ENCODE measurements around the gene CTH. TPM values are rescaled to one million over a fixed set of nuclear protein-coding genes. Genes with fewer than 3 reads are reported as not detected.

The CTH gene
- total and polyA plus RNA-seq, 2 donors from 2014 or later: 6.5 to 7.5 TPM

- Histone ChIP-seq H3K9me3 (ENCODE audit: control insufficient read depth in 2 of 3, insufficient read depth in 1 of 3, low read length in 3 of 3) (no peaks in the 10 kb centered on the region), H3K4me3 (ENCODE audit: low read length in 3 of 3) (no peak overlapping the region), H3K27me3 (ENCODE audit: control insufficient read depth, insufficient read depth, low read length) (no peaks in the 10 kb centered on the region), H3K36me3 (ENCODE audit: control insufficient read depth in 2 of 3, insufficient read depth in 3 of 3, low read length in 3 of 3) (no peaks in the 10 kb centered on the region), H3K27ac (ENCODE audit: low read depth in 2 of 2, low read length in 2 of 2) (no peak overlapping the region), H3K4me1 (ENCODE audit: control insufficient read depth in 2 of 3, insufficient read depth in 2 of 3, low read depth in 1 of 3, low read length in 3 of 3) (peaks cover 0 to 7% (median 0%) of the 10 kb centered on the region in 3 donors), H3K9ac (ENCODE audit: low read length in 3 of 3) (no peak overlapping the region)
- no peak for TF ChIP-seq CTCF (IDR thresholded peaks at IDR 0.05; ENCODE audit: borderline replicate concordance, extremely low read depth, insufficient read depth)
- intact Hi-C loops (cut with DNase I): no loop called here
- FAIRE-seq: no peak
- no peak for DNase-seq
Measured at GRCh38 chr1:70386121-70386520, 24.9 kb upstream of the CTH start.

GRCh38 chr1:70387507-70387906, 23.6 kb upstream of the CTH start:
- Histone ChIP-seq H3K4me3 (ENCODE audit: low read length in 3 of 3) (no peak overlapping the region), H3K36me3 (ENCODE audit: control insufficient read depth in 2 of 3, insufficient read depth in 3 of 3, low read length in 3 of 3) (no peaks in the 10 kb centered on the region), H3K4me1 (ENCODE audit: control insufficient read depth in 2 of 3, insufficient read depth in 2 of 3, low read depth in 1 of 3, low read length in 3 of 3) (peaks cover 0 to 7% (median 0%) of the 10 kb centered on the region in 3 donors), H3K9me3 (ENCODE audit: control insufficient read depth in 2 of 3, insufficient read depth in 1 of 3, low read length in 3 of 3) (no peaks in the 10 kb centered on the region), H3K27ac (ENCODE audit: low read depth in 2 of 2, low read length in 2 of 2) (no peak overlapping the region), H3K9ac (ENCODE audit: low read length in 3 of 3) (no peak overlapping the region), H3K27me3 (ENCODE audit: control insufficient read depth, insufficient read depth, low read length) (no peaks in the 10 kb centered on the region)
- intact Hi-C loops (cut with DNase I): no loop called here
- DNase-seq (no peak), FAIRE-seq (no peak)
- TF ChIP-seq CTCF (IDR thresholded peaks at IDR 0.05; ENCODE audit: borderline replicate concordance, extremely low read depth, insufficient read depth): no peak

GRCh38 chr1:70392626-70393025, 18.4 kb upstream of the CTH start:
- Histone ChIP-seq H3K4me1 (ENCODE audit: control insufficient read depth in 2 of 3, insufficient read depth in 2 of 3, low read depth in 1 of 3, low read length in 3 of 3) (no peaks in the 10 kb centered on the region), H3K4me3 (ENCODE audit: low read length in 3 of 3) (no peak overlapping the region), H3K9ac (ENCODE audit: low read length in 3 of 3) (no peak overlapping the region), H3K9me3 (ENCODE audit: control insufficient read depth in 2 of 3, insufficient read depth in 1 of 3, low read length in 3 of 3) (no peaks in the 10 kb centered on the region), H3K36me3 (ENCODE audit: control insufficient read depth in 2 of 3, insufficient read depth in 3 of 3, low read length in 3 of 3) (no peaks in the 10 kb centered on the region), H3K27ac (ENCODE audit: low read depth in 2 of 2, low read length in 2 of 2) (no peak overlapping the region), H3K27me3 (ENCODE audit: control insufficient read depth, insufficient read depth, low read length) (no peaks in the 10 kb centered on the region)
- FAIRE-seq (no peak), DNase-seq (no peak)
- intact Hi-C loops (cut with DNase I): no loop called here
- no peak for TF ChIP-seq CTCF (IDR thresholded peaks at IDR 0.05; ENCODE audit: borderline replicate concordance, extremely low read depth, insufficient read depth)

- intact Hi-C loops (cut with DNase I): no loop called here
- Histone ChIP-seq H3K9ac (ENCODE audit: low read length in 3 of 3) (no peak overlapping the region), H3K9me3 (ENCODE audit: control insufficient read depth in 2 of 3, insufficient read depth in 1 of 3, low read length in 3 of 3) (no peaks in the 10 kb centered on the region), H3K36me3 (ENCODE audit: control insufficient read depth in 2 of 3, insufficient read depth in 3 of 3, low read length in 3 of 3) (no peaks in the 10 kb centered on the region), H3K4me3 (ENCODE audit: low read length in 3 of 3) (no peak overlapping the region), H3K27ac (ENCODE audit: low read depth in 2 of 2, low read length in 2 of 2) (no peak overlapping the region), H3K27me3 (ENCODE audit: control insufficient read depth, insufficient read depth, low read length) (no peaks in the 10 kb centered on the region), H3K4me1 (ENCODE audit: control insufficient read depth in 2 of 3, insufficient read depth in 2 of 3, low read depth in 1 of 3, low read length in 3 of 3) (no peaks in the 10 kb centered on the region)
- no peak for TF ChIP-seq CTCF (IDR thresholded peaks at IDR 0.05; ENCODE audit: borderline replicate concordance, extremely low read depth, insufficient read depth)
- no peak for FAIRE-seq
- DNase-seq: no peak
Measured at GRCh38 chr1:70396607-70397006, 14.5 kb upstream of the CTH start.

All from kidney (tissue), 14 donors.